Astrocyte (in vitro differentiated cells and primary cell): ENCODE data around the gene STRN.

Experiments used
- EZH2 ChIP-seq: IDR thresholded peaks from 2 replicates; pipeline ENCODE4 v1.6.1; 2012; ENCODE audit warnings: mild to moderate bottlenecking, low read length, inconsistent platforms; ENCODE audit not compliant: insufficient read depth
- TF ChIP-seq, protein P1 (sequence below): IDR thresholded peaks from 2 replicates; pipeline ENCODE4 v1.5.1; 2011; ENCODE audit warnings: low read depth, mild to moderate bottlenecking, inconsistent platforms, low read length, moderate library complexity; ENCODE audit not compliant: insufficient read depth

DNA sequence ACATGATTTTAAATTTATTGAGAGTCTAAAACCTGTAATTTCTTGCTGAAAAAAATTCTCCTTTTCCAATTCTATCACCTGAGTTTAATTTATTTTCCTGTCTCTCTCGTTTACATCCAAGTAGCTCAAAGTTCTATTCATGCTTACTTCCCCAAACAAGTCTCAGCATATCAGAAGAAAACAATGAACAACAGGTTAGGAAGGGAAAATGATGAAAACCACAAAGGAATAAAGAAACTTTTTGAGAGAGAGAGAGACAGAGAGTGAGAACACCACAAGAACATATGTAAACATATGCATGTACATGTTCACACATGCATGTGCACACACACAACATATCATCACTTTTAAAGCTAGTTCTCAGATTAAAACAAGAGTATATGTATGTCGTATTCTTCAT lies 112.1 kb downstream of the STRN start:
- no peak for TF ChIP-seq EZH2
- TF ChIP-seq, protein P1, sequence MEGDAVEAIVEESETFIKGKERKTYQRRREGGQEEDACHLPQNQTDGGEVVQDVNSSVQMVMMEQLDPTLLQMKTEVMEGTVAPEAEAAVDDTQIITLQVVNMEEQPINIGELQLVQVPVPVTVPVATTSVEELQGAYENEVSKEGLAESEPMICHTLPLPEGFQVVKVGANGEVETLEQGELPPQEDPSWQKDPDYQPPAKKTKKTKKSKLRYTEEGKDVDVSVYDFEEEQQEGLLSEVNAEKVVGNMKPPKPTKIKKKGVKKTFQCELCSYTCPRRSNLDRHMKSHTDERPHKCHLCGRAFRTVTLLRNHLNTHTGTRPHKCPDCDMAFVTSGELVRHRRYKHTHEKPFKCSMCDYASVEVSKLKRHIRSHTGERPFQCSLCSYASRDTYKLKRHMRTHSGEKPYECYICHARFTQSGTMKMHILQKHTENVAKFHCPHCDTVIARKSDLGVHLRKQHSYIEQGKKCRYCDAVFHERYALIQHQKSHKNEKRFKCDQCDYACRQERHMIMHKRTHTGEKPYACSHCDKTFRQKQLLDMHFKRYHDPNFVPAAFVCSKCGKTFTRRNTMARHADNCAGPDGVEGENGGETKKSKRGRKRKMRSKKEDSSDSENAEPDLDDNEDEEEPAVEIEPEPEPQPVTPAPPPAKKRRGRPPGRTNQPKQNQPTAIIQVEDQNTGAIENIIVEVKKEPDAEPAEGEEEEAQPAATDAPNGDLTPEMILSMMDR, result no peak
